ENCODE results near the gene GAPDH.

The GAPDH gene

GRCh38 chr12:6540181-6540877 lies 6.0 kb downstream of the GAPDH start (continued):
- TF ChIP-seq PRDM1 (tag by site-specific recombination; IDR thresholded peaks at IDR 0.05): 0 out of 2 replicates have a peak, but pooled peaks have one; percentile 26
- 0 out of 2 replicates have a peak, but pooled peaks have one; percentile 14 for TF ChIP-seq ZNF24 (tag by site-specific recombination; IDR thresholded peaks at IDR 0.05)
- TF ChIP-seq ZNF792 (tag by site-specific recombination; IDR thresholded peaks at IDR 0.05): no peak
- TF ChIP-seq INSM2 (tag by site-specific recombination; IDR thresholded peaks at IDR 0.05): peak; percentile 60; the same call in 1 of the 2 replicates
- TF ChIP-seq KLF9 (tag by site-specific recombination; IDR thresholded peaks at IDR 0.05; ENCODE audit: low read depth): 0 out of 2 replicates have a peak, but pooled peaks have one; percentile 39
- no peak for TF ChIP-seq ZNF768 (tag by site-specific recombination; IDR thresholded peaks at IDR 0.05)
- TF ChIP-seq ZNF629 (tag by site-specific recombination; IDR thresholded peaks at IDR 0.05): peak; percentile 71; the same call in 1 of the 2 replicates
- TF ChIP-seq KLF17 (tag by site-specific recombination; IDR thresholded peaks at IDR 0.05): peak; percentile 85
- TF ChIP-seq ZNF140 (tag by site-specific recombination; IDR thresholded peaks at IDR 0.05): no peak
- peak; percentile 40; the same call in 1 of the 2 replicates for TF ChIP-seq ZNF423 (tag by site-specific recombination; IDR thresholded peaks at IDR 0.05)
- no peak for TF ChIP-seq FEZF1 (tag by site-specific recombination; IDR thresholded peaks at IDR 0.05)
- peak; percentile 20; the same call in 1 of the 2 replicates for TF ChIP-seq EGR2 (tag by site-specific recombination; IDR thresholded peaks at IDR 0.05; ENCODE audit: low read depth)
- peak; percentile 73 for TF ChIP-seq ZNF341 (tag by site-specific recombination; IDR thresholded peaks at IDR 0.05; ENCODE audit: low read depth)
- peak; percentile 52; the same call in 1 of the 2 replicates for TF ChIP-seq ZFHX2 (tag by site-specific recombination; conservative IDR thresholded peaks at IDR 0.05)
- peak; percentile 97 for TF ChIP-seq KLF1 (tag by site-specific recombination; IDR thresholded peaks at IDR 0.05)
- TF ChIP-seq ZFP69B (tag by site-specific recombination; IDR thresholded peaks at IDR 0.05): peak; percentile 95
- TF ChIP-seq ZBTB8A (tag by site-specific recombination; IDR thresholded peaks at IDR 0.05): peak; percentile 61; the same call in 1 of the 2 replicates
- peak; percentile 61 for TF ChIP-seq ZIC2 (tag by site-specific recombination; IDR thresholded peaks at IDR 0.05)

- CTCF ChIA-PET: interaction anchor here (0.5 kb wide), 1 partner anchor 36 kb away, joined by 5 read pairs; no protein-coding TSS in a partner anchor
- TF ChIP-seq ZNF324 (tag by site-specific recombination; IDR thresholded peaks at IDR 0.05) (no peak), EGR2 (tag by site-specific recombination; IDR thresholded peaks at IDR 0.05; ENCODE audit: low read depth) (no peak), PRDM4 (tag by site-specific recombination; IDR thresholded peaks at IDR 0.05) (no peak), KLF16 (tag by site-specific recombination; IDR thresholded peaks at IDR 0.05) (no peak), ZNF549 (tag by site-specific recombination; IDR thresholded peaks at IDR 0.05) (no peak), ZNF518A (tag by site-specific recombination; conservative IDR thresholded peaks at IDR 0.05; ENCODE audit: low read depth) (no peak), SCRT2 (tag by site-specific recombination; IDR thresholded peaks at IDR 0.05) (0 out of 2 replicates have a peak, but pooled peaks have one; percentile 57)
- Histone ChIP-seq H3K4me3 (ENCODE audit: low read depth, low read length) (no peak overlapping the region), H3K27ac (ENCODE audit: extremely low read depth, low read depth, low read length) (peak overlapping the region; percentile 38; the same call in 1 of the 2 replicates), H3K36me3 (ENCODE audit: control insufficient read depth in 2 of 2, insufficient read depth in 1 of 2, low read length in 2 of 2) (peaks cover 15 to 78% of the 10 kb centered on the region in 2 experiments; a peak in 2 of 3 replicates), H3K9me3 (ENCODE audit: control insufficient read depth, insufficient read depth, low read depth, low read length) (no peaks in the 10 kb centered on the region), H3K4me1 (ENCODE audit: control insufficient read depth, insufficient read depth, low read length) (peaks cover 4% of the 10 kb centered on the region; the same call in 1 of the 2 replicates)
- POLR2A ChIA-PET: interaction anchor here (0.6 to 4.9 kb wide), 6 partner anchors 7 to 278 kb away, joined by 3 to 46 read pairs (median 4); partner anchors contain the start of genes GAPDH and MLF2
These were observed 7.3 kb downstream of the GAPDH start for GRCh38 chr12:6541371-6542165.
